Measurements from ENCODE around the gene UBE2J2. TPM values are rescaled to one million over a fixed set of nuclear protein-coding genes. Genes with fewer than 3 reads are reported as not detected.

The UBE2J2 gene
- total and polyA plus RNA-seq, 11 donors = 23.3 to 53.6 (median 34.7) TPM

GRCh38 chr1:1237874-1238701 is 35.6 kb downstream of the UBE2J2 start:
- 46 to 58% (median 52%) methylated on average over 13 to 48 of the region's 48 CpGs for WGBS, 4 donors
- intact Hi-C loops (cut with DNase I) = loop anchor here in 1 of 10 donors (10.0 kb wide), 1 partner anchor 113 kb away; no protein-coding TSS in a partner anchor
- ATAC-seq = no peak
- H3K4me1 ChIP-seq = peaks cover 0 to 20% (median 8%) of the 10 kb centered on the region in 12 donors
- peaks cover 12 to 44% (median 17%) of the 10 kb centered on the region in 9 donors for H3K27me3 ChIP-seq
- no peak for DNase-seq
- peaks cover 0 to 12% (median 0%) of the 10 kb centered on the region in 9 donors for H3K36me3 ChIP-seq
- H3K4me3 ChIP-seq = peak overlapping the region in 1 of 12 donors; percentile 4
- TF ChIP-seq, protein P1, sequence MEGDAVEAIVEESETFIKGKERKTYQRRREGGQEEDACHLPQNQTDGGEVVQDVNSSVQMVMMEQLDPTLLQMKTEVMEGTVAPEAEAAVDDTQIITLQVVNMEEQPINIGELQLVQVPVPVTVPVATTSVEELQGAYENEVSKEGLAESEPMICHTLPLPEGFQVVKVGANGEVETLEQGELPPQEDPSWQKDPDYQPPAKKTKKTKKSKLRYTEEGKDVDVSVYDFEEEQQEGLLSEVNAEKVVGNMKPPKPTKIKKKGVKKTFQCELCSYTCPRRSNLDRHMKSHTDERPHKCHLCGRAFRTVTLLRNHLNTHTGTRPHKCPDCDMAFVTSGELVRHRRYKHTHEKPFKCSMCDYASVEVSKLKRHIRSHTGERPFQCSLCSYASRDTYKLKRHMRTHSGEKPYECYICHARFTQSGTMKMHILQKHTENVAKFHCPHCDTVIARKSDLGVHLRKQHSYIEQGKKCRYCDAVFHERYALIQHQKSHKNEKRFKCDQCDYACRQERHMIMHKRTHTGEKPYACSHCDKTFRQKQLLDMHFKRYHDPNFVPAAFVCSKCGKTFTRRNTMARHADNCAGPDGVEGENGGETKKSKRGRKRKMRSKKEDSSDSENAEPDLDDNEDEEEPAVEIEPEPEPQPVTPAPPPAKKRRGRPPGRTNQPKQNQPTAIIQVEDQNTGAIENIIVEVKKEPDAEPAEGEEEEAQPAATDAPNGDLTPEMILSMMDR (IDR thresholded peaks at IDR 0.05) = no peak
- no peak for TF ChIP-seq POLR2A (IDR thresholded peaks at IDR 0.05)
- no peak overlapping the region for H3K27ac ChIP-seq
- H3K9me3 ChIP-seq = no peaks in the 10 kb centered on the region

- H3K4me3 ChIP-seq = peak overlapping the region in 1 of 12 donors; percentile 4
- intact Hi-C loops (cut with DNase I) = loop anchor here in 1 of 10 donors (10.0 kb wide), 1 partner anchor 112 kb away; no protein-coding TSS in a partner anchor
Measured at GRCh38 chr1:1236945-1237873, 36.4 kb downstream of the UBE2J2 start.

DNA sequence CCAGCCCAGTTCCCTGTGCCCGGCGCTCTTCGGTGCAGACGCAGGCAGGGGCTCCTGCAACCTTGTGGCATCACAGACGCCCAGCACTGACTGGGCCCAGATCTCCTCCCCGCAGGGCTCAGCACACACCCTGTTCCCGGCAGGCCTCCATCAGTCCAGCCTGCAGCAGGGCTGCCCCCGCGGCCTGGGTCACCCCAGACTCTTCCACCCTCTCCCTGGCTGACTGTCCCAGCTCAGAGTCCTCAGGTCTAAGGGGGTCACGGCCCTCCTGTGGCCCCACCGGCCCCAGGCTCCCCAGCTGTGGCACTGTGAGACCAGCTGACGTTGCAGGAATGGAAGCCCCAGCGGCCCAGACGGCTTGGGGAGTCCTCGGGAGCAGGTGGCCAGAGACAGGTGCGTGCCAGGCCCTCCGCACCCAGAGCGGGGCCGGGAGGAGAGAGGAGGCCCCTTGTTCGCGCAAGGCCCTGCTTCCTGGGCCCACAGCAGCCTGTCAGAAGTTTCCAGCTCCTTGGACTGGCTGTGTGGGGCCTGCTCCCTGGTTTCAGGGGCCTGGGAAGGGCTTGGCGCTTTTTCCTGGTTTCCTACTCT is 37.4 kb downstream of the UBE2J2 start:
- Histone ChIP-seq H3K36me3 (peaks cover 0 to 12% (median 0%) of the 10 kb centered on the region in 9 donors), H3K27me3 (peaks cover 12 to 38% (median 17%) of the 10 kb centered on the region in 9 donors), H3K27ac (no peak overlapping the region), H3K4me3 (no peak overlapping the region), H3K4me1 (peaks cover 3 to 26% (median 14%) of the 10 kb centered on the region in 12 donors), H3K9me3 (no peaks in the 10 kb centered on the region)
- 83 to 88% (median 85%) methylated on average over 11 to 22 of the region's 22 CpGs for WGBS, 4 donors
- ATAC-seq = no peak
- DNase-seq = no peak
- intact Hi-C loops (cut with DNase I) = loop anchor here in 1 of 10 donors (10.0 kb wide), 1 partner anchor 111 kb away; no protein-coding TSS in a partner anchor
- TF ChIP-seq, protein P1 (IDR thresholded peaks at IDR 0.05) = no peak
- no peak for TF ChIP-seq POLR2A (IDR thresholded peaks at IDR 0.05)

More at GRCh38 chr1:1236945-1237873, 36.4 kb downstream of the UBE2J2 start:
- no peak for DNase-seq
- Histone ChIP-seq H3K36me3 (peaks cover 0 to 12% (median 0%) of the 10 kb centered on the region in 9 donors), H3K27me3 (peaks cover 12 to 44% (median 17%) of the 10 kb centered on the region in 9 donors), H3K27ac (no peak overlapping the region), H3K4me1 (peaks cover 3 to 26% (median 14%) of the 10 kb centered on the region in 12 donors), H3K9me3 (no peaks in the 10 kb centered on the region)
- peak in 1 of 4 donors; percentile 31 for ATAC-seq
- TF ChIP-seq, protein P1 (IDR thresholded peaks at IDR 0.05) = no peak
- TF ChIP-seq POLR2A (IDR thresholded peaks at IDR 0.05) = no peak
- WGBS, 4 donors = 43 to 55% (median 44%) methylated on average over 14 to 34 of the region's 34 CpGs
